ENCODE measurements around the gene SUB1.
"Not testable (repeated sequence)": the region's sequence is repeated elsewhere in the genome, so short reads cannot be mapped to it uniquely, and the experiment has no call there.

Gene SUB1

GRCh38 chr5:32551865-32552264 is 33.5 kb upstream of the SUB1 start:
- ATAC-seq (ENCODE audit: low read depth) (no peak), DNase-seq (ENCODE audit: low spot score) (no peak)
- no peak overlapping the region for H3K27ac ChIP-seq (ENCODE audit: poor library complexity, severe bottlenecking)
- TF ChIP-seq CTCF (IDR thresholded peaks at IDR 0.05; ENCODE audit: poor library complexity, severe bottlenecking) = no peak
- no peak overlapping the region for H3K4me3 ChIP-seq (ENCODE audit: severe bottlenecking)
- H3K27me3 ChIP-seq (ENCODE audit: insufficient read depth, poor library complexity, severe bottlenecking) = no peaks in the 10 kb centered on the region
- no peaks in the 10 kb centered on the region for H3K4me1 ChIP-seq (ENCODE audit: insufficient read depth, poor library complexity, severe bottlenecking)
- H3K36me3 ChIP-seq (ENCODE audit: low read depth) = no peaks in the 10 kb centered on the region
- H3K9me3 ChIP-seq (ENCODE audit: severe bottlenecking) = no peaks in the 10 kb centered on the region

- not testable (repeated sequence) for H3K36me3 ChIP-seq (ENCODE audit: low read depth); H3K27ac ChIP-seq (ENCODE audit: poor library complexity, severe bottlenecking); DNase-seq (ENCODE audit: low spot score); H3K4me3 ChIP-seq (ENCODE audit: severe bottlenecking); H3K27me3 ChIP-seq (ENCODE audit: insufficient read depth, poor library complexity, severe bottlenecking); ATAC-seq (ENCODE audit: low read depth); H3K4me1 ChIP-seq (ENCODE audit: insufficient read depth, poor library complexity, severe bottlenecking); H3K9me3 ChIP-seq (ENCODE audit: severe bottlenecking)
Measured at GRCh38 chr5:32552491-32552890, 32.9 kb upstream of the SUB1 start.

GRCh38 chr5:32552936-32553335 is 32.4 kb upstream of the SUB1 start:
- H3K4me3 ChIP-seq (ENCODE audit: severe bottlenecking) = no peak overlapping the region
- TF ChIP-seq CTCF (IDR thresholded peaks at IDR 0.05; ENCODE audit: poor library complexity, severe bottlenecking) = no peak
- ATAC-seq (ENCODE audit: low read depth) (no peak), DNase-seq (ENCODE audit: low spot score) (no peak)
- no peaks in the 10 kb centered on the region for H3K9me3 ChIP-seq (ENCODE audit: severe bottlenecking)
- no peak overlapping the region for H3K27ac ChIP-seq (ENCODE audit: poor library complexity, severe bottlenecking)
- no peaks in the 10 kb centered on the region for H3K36me3 ChIP-seq (ENCODE audit: low read depth)
- no peaks in the 10 kb centered on the region for H3K27me3 ChIP-seq (ENCODE audit: insufficient read depth, poor library complexity, severe bottlenecking)
- no peaks in the 10 kb centered on the region for H3K4me1 ChIP-seq (ENCODE audit: insufficient read depth, poor library complexity, severe bottlenecking)

- H3K36me3 ChIP-seq (ENCODE audit: low read depth); H3K27me3 ChIP-seq (ENCODE audit: insufficient read depth, poor library complexity, severe bottlenecking); DNase-seq (ENCODE audit: low spot score); H3K27ac ChIP-seq (ENCODE audit: poor library complexity, severe bottlenecking); H3K4me3 ChIP-seq (ENCODE audit: severe bottlenecking); H3K9me3 ChIP-seq (ENCODE audit: severe bottlenecking); H3K4me1 ChIP-seq (ENCODE audit: insufficient read depth, poor library complexity, severe bottlenecking); ATAC-seq (ENCODE audit: low read depth): not testable (repeated sequence)
Measured at GRCh38 chr5:32554181-32554780, 31.1 kb upstream of the SUB1 start.

GRCh38 chr5:32556543-32556942 is 28.8 kb upstream of the SUB1 start:
- H3K27me3 ChIP-seq (ENCODE audit: insufficient read depth, poor library complexity, severe bottlenecking); ATAC-seq (ENCODE audit: low read depth); H3K4me3 ChIP-seq (ENCODE audit: severe bottlenecking); H3K9me3 ChIP-seq (ENCODE audit: severe bottlenecking); DNase-seq (ENCODE audit: low spot score); H3K4me1 ChIP-seq (ENCODE audit: insufficient read depth, poor library complexity, severe bottlenecking); H3K36me3 ChIP-seq (ENCODE audit: low read depth); H3K27ac ChIP-seq (ENCODE audit: poor library complexity, severe bottlenecking): not testable (repeated sequence)

GRCh38 chr5:32559411-32559810 is 25.9 kb upstream of the SUB1 start:
- Histone ChIP-seq H3K4me1 (ENCODE audit: insufficient read depth, poor library complexity, severe bottlenecking) (no peaks in the 10 kb centered on the region), H3K9me3 (ENCODE audit: severe bottlenecking) (no peaks in the 10 kb centered on the region), H3K27me3 (ENCODE audit: insufficient read depth, poor library complexity, severe bottlenecking) (no peaks in the 10 kb centered on the region), H3K27ac (ENCODE audit: poor library complexity, severe bottlenecking) (no peak overlapping the region), H3K36me3 (ENCODE audit: low read depth) (no peaks in the 10 kb centered on the region), H3K4me3 (ENCODE audit: severe bottlenecking) (no peak overlapping the region)
- TF ChIP-seq CTCF (IDR thresholded peaks at IDR 0.05; ENCODE audit: poor library complexity, severe bottlenecking) = no peak
- ATAC-seq (ENCODE audit: low read depth) (no peak), DNase-seq (ENCODE audit: low spot score) (no peak)

Measured in RWPE2 (cell line).